ENCODE measurements around the gene GLIS1.
A peak's percentile ranks its signal among the peaks of the same experiment; 100 is the strongest.
"Not testable (repeated sequence)": the region's sequence is repeated elsewhere in the genome, so short reads cannot be mapped to it uniquely, and the experiment has no call there.

The GLIS1 gene

GRCh38 chr1:53556657-53557227 lies 182.2 kb downstream of the GLIS1 start:
- CTCF ChIA-PET = no interaction called here
- TF ChIP-seq FOXA1 (IDR thresholded peaks at IDR 0.05) (no peak), HDGF (IDR thresholded peaks at IDR 0.05; ENCODE audit: borderline replicate concordance) (no peak), CTBP1 (IDR thresholded peaks at IDR 0.05; ENCODE audit: borderline replicate concordance) (peak; percentile 32; the same call in 1 of the 2 replicates)
- DNase-seq (ENCODE audit: extremely low spot score) = no peak
- POLR2A ChIA-PET = no interaction called here

DNA sequence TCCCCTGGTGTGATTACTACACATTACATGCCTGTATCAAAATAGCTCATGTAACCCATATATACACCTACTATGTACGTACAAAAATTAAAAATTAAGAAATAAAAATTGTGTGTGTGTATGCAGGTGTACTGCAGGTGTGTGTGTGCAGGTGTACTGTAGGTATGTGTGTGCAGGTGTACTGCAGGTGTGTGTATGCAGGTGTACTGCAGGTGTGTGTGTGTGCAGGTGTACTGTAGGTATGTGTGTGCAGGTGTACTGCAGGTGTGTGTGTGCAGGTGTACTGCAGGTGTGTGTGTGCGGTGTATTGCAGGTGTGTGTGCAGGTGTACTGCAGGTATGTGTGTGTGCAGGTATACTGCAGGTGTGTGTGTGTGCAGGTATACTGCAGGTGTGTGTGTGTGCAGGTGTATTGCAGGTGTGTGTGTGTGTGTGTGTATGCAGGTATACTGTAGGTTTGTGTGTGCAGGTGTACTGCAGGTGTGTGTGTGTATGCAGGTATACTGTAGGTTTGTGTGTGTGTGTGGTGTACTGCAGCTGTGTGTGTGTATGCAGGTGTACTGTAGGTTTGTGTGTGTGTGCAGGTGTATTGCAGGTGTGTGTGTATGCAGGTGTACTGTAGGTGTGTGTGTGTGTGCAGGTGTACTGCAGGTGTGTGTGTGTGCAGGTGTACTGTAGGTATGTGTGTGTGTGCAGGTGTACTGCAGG lies 183.2 kb downstream of the GLIS1 start:
- peak; percentile 63 for TF ChIP-seq CTBP1 (IDR thresholded peaks at IDR 0.05; ENCODE audit: borderline replicate concordance)
- DNase-seq (ENCODE audit: extremely low spot score); CTCF ChIA-PET: not testable (repeated sequence)

DNA sequence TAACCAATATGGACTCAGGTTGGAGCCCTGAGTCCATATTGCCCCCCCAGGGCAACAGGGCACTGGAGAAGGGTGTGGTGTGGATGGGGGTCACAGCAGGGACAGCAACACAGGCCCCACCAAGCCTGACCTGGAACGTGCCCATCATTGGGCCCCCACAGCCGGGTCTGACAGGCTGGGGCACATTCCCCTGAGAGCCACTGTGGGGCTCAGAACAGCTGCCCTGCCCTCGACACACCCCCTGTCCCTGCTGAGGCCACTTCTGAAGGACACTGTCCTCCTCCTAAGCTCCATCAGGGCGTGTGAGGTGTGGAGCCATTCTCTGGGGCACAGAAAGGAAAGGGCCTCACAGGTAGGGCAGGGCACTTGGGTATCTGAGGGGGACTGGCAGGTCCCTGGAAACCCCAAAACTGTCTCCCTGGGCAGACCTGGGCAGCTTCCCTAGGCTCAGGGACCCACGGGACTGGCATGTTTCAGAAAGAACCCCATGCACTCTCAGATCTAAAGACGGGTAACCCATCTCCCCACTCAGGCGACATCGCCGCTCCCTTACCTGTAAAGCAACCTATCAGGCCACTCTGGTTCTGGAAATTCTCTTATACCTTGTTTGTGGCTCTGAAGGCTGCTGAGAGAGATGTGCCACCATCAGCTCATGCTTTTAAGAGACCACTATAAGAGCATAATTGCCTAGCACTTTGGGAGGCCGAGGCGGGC lies 184.2 kb downstream of the GLIS1 start:
- ChIA-PET CTCF (no interaction called here), POLR2A (no interaction called here)
- no peak for DNase-seq (ENCODE audit: extremely low spot score)
- TF ChIP-seq FOXK2 (IDR thresholded peaks at IDR 0.05) (no peak), TARDBP (IDR thresholded peaks at IDR 0.05) (no peak), ARNT (IDR thresholded peaks at IDR 0.05) (no peak), L3MBTL2 (conservative IDR thresholded peaks at IDR 0.05) (no peak), SUZ12 (IDR thresholded peaks at IDR 0.05) (no peak), FOXA1 (IDR thresholded peaks at IDR 0.05) (no peak), ZNF384 (IDR thresholded peaks at IDR 0.05) (no peak), NFRKB (IDR thresholded peaks at IDR 0.05) (no peak), FOXM1 (IDR thresholded peaks at IDR 0.05; ENCODE audit: borderline replicate concordance) (no peak), LEF1 (IDR thresholded peaks at IDR 0.05; ENCODE audit: borderline replicate concordance) (no peak), SP1 (IDR thresholded peaks at IDR 0.05) (no peak), ELF4 (IDR thresholded peaks at IDR 0.05) (no peak), BHLHE40 (IDR thresholded peaks at IDR 0.05; ENCODE audit: borderline replicate concordance) (no peak), CTBP1 (IDR thresholded peaks at IDR 0.05; ENCODE audit: borderline replicate concordance) (no peak), HDGF (IDR thresholded peaks at IDR 0.05; ENCODE audit: borderline replicate concordance) (no peak)
- TF ChIP-seq, protein P1, sequence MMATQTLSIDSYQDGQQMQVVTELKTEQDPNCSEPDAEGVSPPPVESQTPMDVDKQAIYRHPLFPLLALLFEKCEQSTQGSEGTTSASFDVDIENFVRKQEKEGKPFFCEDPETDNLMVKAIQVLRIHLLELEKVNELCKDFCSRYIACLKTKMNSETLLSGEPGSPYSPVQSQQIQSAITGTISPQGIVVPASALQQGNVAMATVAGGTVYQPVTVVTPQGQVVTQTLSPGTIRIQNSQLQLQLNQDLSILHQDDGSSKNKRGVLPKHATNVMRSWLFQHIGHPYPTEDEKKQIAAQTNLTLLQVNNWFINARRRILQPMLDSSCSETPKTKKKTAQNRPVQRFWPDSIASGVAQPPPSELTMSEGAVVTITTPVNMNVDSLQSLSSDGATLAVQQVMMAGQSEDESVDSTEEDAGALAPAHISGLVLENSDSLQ (IDR thresholded peaks at IDR 0.05) = no peak

More for the DNA sequence above, 183.2 kb downstream of the GLIS1 start:
- POLR2A ChIA-PET = not testable (repeated sequence)

DNA sequence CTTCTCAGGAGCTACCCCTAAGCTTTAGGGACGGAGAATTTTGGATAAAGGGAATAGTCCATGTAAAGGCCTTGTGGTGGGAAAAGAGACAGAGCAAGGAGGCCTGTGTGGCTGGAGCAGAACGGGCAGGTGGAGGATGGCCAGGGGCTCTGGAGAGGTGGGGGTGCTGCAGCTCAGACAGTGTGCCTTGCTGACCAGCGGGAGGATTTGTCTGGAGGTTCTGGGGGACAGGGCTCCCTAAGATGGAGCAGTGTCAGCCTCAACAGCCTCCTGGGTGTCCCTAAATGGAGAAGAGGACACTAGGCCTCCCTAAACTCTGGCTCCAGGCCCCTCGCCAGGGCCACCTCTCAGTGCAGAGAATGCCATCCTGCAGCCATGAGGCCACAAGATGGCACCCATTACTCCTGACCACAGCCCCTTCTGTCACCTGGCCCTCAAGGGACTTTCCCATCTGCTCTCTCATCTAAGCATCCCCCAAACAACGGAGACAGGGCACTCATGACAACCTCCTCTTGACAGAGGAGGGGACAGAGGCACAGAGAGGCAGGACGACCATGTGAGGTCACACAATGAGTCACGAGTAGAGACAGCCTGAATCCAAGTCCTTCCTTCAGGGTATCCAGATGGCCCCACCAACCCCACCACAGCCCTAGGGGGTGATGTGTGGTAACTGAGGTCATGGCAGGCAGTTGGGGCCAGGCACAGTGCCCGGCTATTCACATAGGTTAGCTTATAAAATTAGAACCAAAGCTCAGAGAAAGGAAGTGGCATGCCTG lies 185.0 kb downstream of the GLIS1 start:
- no peak for DNase-seq (ENCODE audit: extremely low spot score)
- CTCF ChIA-PET = no interaction called here
- TF ChIP-seq CTBP1 (IDR thresholded peaks at IDR 0.05; ENCODE audit: borderline replicate concordance) = no peak
- no peak for TF ChIP-seq SP1 (IDR thresholded peaks at IDR 0.05)
- TF ChIP-seq ELF4 (IDR thresholded peaks at IDR 0.05) = no peak
- no peak for TF ChIP-seq BHLHE40 (IDR thresholded peaks at IDR 0.05; ENCODE audit: borderline replicate concordance)
- TF ChIP-seq NFRKB (IDR thresholded peaks at IDR 0.05) = no peak
- TF ChIP-seq FOXA1 (IDR thresholded peaks at IDR 0.05) = no peak
- no peak for TF ChIP-seq FOXK2 (IDR thresholded peaks at IDR 0.05)
- TF ChIP-seq FOXM1 (IDR thresholded peaks at IDR 0.05; ENCODE audit: borderline replicate concordance) = no peak
- TF ChIP-seq TARDBP (IDR thresholded peaks at IDR 0.05) = no peak
- TF ChIP-seq HDGF (IDR thresholded peaks at IDR 0.05; ENCODE audit: borderline replicate concordance) = no peak
- no peak for TF ChIP-seq L3MBTL2 (conservative IDR thresholded peaks at IDR 0.05)
- no peak for TF ChIP-seq SUZ12 (IDR thresholded peaks at IDR 0.05)
- TF ChIP-seq ZNF384 (IDR thresholded peaks at IDR 0.05) = no peak
- TF ChIP-seq LEF1 (IDR thresholded peaks at IDR 0.05; ENCODE audit: borderline replicate concordance) = no peak
- TF ChIP-seq, protein P1 (IDR thresholded peaks at IDR 0.05) = no peak
- POLR2A ChIA-PET = no interaction called here

DNA sequence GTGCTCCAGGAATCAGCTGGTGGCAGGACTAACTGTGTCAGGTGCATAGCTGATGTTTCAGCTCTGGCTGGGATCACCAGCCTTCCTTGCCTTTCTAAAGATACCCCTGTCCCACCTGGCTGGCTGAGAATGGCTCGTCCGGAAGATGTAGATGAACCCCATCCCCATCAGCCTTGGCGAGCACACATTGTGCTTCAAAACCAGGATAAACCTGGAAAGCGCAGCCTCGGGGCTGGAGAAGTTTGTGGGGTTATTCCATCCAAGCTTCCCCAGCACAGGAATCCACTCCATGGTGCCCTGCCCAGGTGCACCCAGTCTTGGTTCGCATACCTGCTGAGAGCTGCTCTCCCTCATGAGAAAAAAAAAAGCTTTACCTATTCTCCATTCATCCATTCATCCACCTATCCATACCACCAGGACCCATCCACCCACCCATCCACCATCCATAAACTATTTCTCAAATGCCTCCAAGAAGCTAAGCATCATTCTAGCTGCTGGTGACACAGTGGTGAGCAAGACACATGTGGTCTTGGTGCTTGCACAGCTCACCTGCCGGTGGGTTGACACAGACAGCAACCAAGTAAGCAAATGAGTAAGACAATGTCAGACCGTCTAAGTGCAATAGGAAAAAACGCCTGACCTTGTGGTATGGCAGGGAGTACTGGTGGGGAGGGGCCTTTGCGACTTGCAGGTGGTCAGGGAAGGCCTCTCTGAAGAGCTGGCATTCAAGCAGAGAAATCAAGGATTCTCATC lies 185.8 kb downstream of the GLIS1 start:
- ChIA-PET POLR2A (no interaction called here), CTCF (no interaction called here)
- no peak for DNase-seq (ENCODE audit: extremely low spot score)
- no peak for TF ChIP-seq CTBP1 (IDR thresholded peaks at IDR 0.05; ENCODE audit: borderline replicate concordance)
- TF ChIP-seq TARDBP (IDR thresholded peaks at IDR 0.05) = no peak
- TF ChIP-seq FOXM1 (IDR thresholded peaks at IDR 0.05; ENCODE audit: borderline replicate concordance) = no peak
- no peak for TF ChIP-seq NFRKB (IDR thresholded peaks at IDR 0.05)
- TF ChIP-seq SP1 (IDR thresholded peaks at IDR 0.05) = no peak
- TF ChIP-seq, protein P1 (IDR thresholded peaks at IDR 0.05) = no peak
- TF ChIP-seq BHLHE40 (IDR thresholded peaks at IDR 0.05; ENCODE audit: borderline replicate concordance) = no peak
- no peak for TF ChIP-seq LEF1 (IDR thresholded peaks at IDR 0.05; ENCODE audit: borderline replicate concordance)
- TF ChIP-seq ARNT (IDR thresholded peaks at IDR 0.05) = no peak
- no peak for TF ChIP-seq SUZ12 (IDR thresholded peaks at IDR 0.05)
- no peak for TF ChIP-seq HDGF (IDR thresholded peaks at IDR 0.05; ENCODE audit: borderline replicate concordance)
- no peak for TF ChIP-seq FOXA1 (IDR thresholded peaks at IDR 0.05)
- no peak for TF ChIP-seq L3MBTL2 (conservative IDR thresholded peaks at IDR 0.05)
- no peak for TF ChIP-seq FOXK2 (IDR thresholded peaks at IDR 0.05)
- TF ChIP-seq ELF4 (IDR thresholded peaks at IDR 0.05) = no peak
- no peak for TF ChIP-seq ZNF384 (IDR thresholded peaks at IDR 0.05)
